GM18502 (cell line): ENCODE data around the gene LPP.
"Not testable (repeated sequence)": the region's sequence is repeated elsewhere in the genome, so short reads cannot be mapped to it uniquely, and the experiment has no call there.

ENCODE experiments used
- ATAC-seq: cut with Tn5 transposase; IDR thresholded peaks from one replicate; pipeline ENCODE4 v1.9.1; 2021; ENCODE audit warnings: mild to moderate bottlenecking; ENCODE audit not compliant: unreplicated experiment, poor library complexity

The LPP gene

GRCh38 chr3:188697127-188697526 lies 543.2 kb downstream of the LPP start:
- peak; percentile 90 for ATAC-seq

GRCh38 chr3:188698436-188698835 lies 544.5 kb downstream of the LPP start:
- no peak for ATAC-seq

GRCh38 chr3:188700501-188700900 lies 546.5 kb downstream of the LPP start:
- ATAC-seq = no peak

- ATAC-seq = no peak
These were observed 547.0 kb downstream of the LPP start for GRCh38 chr3:188700918-188701317.

- ATAC-seq = no peak
These were observed 547.6 kb downstream of the LPP start for GRCh38 chr3:188701485-188701969.

- not testable (repeated sequence) for ATAC-seq
These were observed 548.1 kb downstream of the LPP start for GRCh38 chr3:188702028-188702427.

- ATAC-seq = no peak
These were observed 552.2 kb downstream of the LPP start for GRCh38 chr3:188706176-188706575.

- ATAC-seq = no peak
These were observed 552.6 kb downstream of the LPP start for GRCh38 chr3:188706599-188706998.

GRCh38 chr3:188707381-188708288 lies 553.7 kb downstream of the LPP start:
- ATAC-seq = no peak

GRCh38 chr3:188711881-188712247 lies 557.9 kb downstream of the LPP start:
- ATAC-seq = no peak

GRCh38 chr3:188712248-188712924 lies 558.4 kb downstream of the LPP start:
- no peak for ATAC-seq

GRCh38 chr3:188712991-188713390 lies 559.0 kb downstream of the LPP start:
- no peak for ATAC-seq

- no peak for ATAC-seq
These were observed 565.6 kb downstream of the LPP start for GRCh38 chr3:188719545-188719944.

GRCh38 chr3:188720215-188720614 lies 566.3 kb downstream of the LPP start:
- ATAC-seq = no peak

- ATAC-seq = no peak
These were observed 566.7 kb downstream of the LPP start for GRCh38 chr3:188720636-188721035.

- no peak for ATAC-seq
These were observed 567.4 kb downstream of the LPP start for GRCh38 chr3:188721312-188721711.

GRCh38 chr3:188721990-188722389 lies 568.0 kb downstream of the LPP start:
- ATAC-seq = no peak

GRCh38 chr3:188722963-188723362 lies 569.0 kb downstream of the LPP start:
- ATAC-seq = no peak

- no peak for ATAC-seq
These were observed 573.1 kb downstream of the LPP start for GRCh38 chr3:188727052-188727451.

- no peak for ATAC-seq
These were observed 574.5 kb downstream of the LPP start for GRCh38 chr3:188728371-188728896.

- no peak for ATAC-seq
These were observed 575.5 kb downstream of the LPP start for GRCh38 chr3:188729422-188729821.
